COLO668 (cell line): ENCODE measurements around the gene JCAD.
A peak's percentile ranks its signal among the peaks of the same experiment; 100 is the strongest.
"Not testable (repeated sequence)": the region's sequence is repeated elsewhere in the genome, so short reads cannot be mapped to it uniquely, and the experiment has no call there.

Experiments
- DNase-seq: peaks from one replicate; lab custom pipeline; 2025; ENCODE audit not compliant: unreplicated experiment; lab: John Stamatoyannopoulos, UW

The JCAD gene

DNA sequence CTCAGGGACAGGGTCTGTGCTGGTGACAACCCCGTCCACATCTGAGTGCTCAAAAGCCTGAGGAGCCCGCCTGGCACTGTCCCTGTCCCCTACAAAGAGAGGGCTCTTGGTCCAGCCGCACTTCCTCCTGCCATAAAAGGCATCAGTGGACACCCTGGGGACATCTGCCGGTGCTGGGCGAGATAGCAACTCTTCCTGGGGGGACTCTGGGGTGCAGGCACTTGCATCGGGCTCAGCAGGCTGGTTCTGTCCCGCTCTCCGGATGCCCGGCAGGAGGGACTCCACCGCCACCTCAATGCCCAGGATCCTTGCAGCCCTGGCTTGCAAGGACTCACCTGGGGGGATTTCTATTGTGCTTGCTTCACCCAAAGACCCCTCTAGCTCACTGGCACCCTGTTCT lies 32.8 kb downstream of the JCAD start:
- no peak for DNase-seq

DNA sequence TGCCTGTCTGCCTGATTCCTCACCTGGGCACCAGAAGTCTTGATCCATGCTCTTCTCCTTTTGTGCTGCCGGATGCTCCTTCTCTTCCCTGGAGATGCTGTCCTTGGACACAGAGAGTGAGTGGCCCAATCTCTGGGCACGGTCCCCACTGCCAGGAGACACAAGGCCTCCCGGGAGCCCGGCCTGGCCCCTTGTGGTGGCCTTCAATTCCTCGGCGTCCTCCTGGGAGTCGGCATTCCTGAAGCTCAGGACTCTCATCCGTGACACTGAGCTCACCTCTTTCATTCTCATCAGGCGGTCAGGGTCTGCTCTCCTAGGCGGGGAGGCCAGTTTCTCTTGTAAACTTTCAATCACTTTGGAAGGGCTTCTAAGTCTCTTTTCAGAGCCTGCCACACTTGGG lies 33.3 kb downstream of the JCAD start:
- DNase-seq: no peak

DNA sequence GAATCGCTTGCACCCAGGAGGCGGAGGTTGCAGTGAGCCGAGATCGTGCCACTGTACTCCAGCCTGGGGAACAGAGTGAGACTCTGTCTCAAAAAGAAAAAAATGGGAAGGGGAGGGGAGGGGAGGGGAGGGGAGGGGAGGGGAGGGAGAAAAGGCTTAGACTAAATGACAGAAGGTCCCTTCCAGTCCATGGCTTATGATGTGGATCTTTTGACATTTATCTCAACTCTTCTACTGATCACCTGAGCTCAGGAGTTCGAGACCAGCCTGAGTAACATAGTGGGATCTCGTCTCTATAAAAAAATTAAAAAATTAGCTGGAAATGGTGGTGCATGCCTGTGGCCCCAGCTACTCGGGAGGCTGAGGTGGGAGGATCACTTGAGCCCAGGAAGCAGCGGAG lies 34.0 kb downstream of the JCAD start:
- not testable (repeated sequence) for DNase-seq

DNA sequence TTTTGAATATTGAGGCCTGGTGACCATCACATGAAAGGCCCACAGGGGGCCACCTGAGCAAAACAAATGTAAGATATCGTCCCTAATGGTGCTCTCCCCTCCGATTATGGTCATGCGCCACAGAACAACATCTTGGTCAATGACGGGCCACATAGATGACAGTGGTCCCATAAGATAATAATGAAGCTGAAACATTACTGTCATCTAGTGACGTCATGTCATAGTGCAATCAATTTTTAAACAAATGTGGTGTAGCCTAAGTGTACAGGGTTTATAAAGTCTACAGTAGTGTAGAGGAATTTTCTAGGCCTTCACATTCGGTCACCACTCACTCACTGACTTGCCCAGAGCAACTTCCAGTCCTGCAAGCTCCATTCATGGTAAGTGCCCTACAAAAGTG lies 36.8 kb downstream of the JCAD start:
- no peak for DNase-seq

DNA sequence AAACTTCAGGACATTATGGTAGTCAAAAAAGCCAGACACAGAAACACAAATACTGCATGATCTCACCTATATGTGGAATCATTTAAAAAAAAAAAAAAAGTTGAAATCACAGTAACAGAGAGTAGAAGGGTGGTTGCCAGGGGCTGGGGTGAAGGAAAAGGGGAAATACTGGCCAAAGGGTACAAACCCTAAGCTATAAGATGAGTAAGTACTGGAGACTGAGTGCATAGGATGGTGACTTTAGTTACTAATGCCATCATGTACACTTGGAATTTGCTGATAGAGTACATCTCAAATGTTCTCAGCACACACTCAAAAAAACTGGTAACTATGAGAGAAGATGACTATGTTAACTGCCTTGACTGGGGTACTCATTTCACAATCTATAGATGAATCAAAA lies 39.9 kb downstream of the JCAD start:
- no peak for DNase-seq

DNA sequence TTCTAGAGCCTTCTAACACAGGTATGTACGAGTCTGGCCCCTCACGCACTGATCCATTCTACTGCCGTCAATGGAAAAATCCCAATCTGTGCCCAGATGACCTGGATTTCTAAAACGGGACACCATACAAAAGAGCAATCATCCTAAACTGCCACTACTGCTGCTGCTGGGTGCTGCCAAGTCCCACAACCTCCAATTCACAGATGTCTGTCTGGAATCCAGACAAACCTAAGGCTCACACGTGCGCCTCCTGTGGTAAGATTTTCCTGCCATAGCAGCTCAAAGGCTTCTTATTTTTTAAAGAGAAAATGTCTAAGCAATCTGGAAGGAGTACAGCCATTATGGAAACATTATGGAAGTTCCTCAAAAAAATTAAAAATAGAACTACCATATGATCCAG lies 40.9 kb downstream of the JCAD start:
- DNase-seq: no peak

DNA sequence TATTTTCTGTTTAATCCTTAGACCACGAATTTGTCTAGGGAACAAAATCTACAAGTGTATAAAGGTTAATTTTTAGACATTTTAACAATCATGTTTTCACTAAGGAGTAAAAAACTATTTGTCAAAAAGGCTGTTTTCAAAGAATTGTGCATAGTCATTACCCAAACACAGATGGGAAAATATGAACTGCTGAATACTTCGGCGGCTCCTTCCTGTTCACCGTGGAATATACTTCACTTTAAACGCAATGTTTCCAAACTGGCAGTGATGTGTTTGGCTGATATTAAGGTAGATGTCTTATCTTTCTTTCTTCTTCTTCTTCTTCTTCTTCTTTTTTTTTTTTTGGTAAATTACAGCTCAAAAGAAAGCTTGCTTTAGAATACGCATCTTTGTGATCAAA lies 41.4 kb downstream of the JCAD start:
- no peak for DNase-seq

DNA sequence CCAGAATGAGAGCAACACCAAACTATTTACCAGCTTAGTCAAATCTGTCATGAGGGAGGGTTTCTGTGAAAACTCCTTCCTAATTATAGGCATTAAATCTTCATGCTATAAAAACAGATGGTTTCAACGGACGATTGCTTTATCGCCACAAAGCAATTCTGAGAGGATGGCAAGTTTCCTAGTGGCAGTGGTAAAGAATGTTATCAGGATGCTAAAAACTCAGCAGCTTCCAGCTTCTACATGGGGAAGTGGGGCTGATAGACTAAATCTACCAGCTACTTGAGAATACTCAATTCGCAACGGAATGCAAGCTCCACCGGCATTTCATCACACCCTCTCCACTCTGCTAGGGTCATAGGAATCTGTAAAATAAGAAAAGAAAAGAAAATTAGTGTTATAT lies 41.8 kb downstream of the JCAD start:
- no peak for DNase-seq

DNA sequence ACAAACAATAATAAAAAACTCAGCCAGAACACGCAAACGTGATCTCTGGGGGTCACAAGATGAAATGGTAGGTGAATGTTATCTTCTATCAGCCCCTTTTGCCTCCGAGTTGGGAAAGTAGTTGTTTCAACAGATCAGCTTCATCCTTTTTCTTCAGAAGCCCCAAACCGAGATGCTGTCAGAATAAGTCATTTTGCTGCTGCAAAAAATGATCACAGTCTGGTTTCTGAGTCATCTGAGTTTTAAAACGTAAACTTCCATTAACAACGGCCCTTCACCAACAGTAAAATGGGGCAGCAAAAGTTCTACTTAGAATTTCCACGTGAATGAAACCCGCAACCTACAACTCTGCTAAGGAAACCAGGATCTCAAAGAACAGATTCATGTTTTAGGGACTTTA lies 44.9 kb downstream of the JCAD start:
- DNase-seq: no peak

DNA sequence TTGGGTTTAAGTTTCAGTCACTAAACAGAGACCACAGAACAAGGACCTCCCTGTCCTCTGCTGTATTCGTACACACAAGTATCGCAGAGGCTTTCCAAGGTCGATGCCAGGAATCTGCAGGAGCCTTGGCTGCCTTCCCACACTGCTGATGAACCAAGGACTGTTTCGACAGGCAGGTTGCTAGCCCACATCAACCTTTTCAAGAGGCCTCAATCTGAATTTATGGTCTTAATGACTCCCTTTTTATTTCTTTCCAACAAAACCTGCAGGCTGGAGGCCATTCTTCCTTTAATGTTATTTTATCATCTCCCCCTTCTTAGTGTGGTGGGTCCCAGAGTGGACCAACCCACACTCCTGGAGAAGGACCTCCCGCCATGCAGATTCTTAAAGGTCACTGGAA lies 45.6 kb downstream of the JCAD start:
- DNase-seq: no peak

DNA sequence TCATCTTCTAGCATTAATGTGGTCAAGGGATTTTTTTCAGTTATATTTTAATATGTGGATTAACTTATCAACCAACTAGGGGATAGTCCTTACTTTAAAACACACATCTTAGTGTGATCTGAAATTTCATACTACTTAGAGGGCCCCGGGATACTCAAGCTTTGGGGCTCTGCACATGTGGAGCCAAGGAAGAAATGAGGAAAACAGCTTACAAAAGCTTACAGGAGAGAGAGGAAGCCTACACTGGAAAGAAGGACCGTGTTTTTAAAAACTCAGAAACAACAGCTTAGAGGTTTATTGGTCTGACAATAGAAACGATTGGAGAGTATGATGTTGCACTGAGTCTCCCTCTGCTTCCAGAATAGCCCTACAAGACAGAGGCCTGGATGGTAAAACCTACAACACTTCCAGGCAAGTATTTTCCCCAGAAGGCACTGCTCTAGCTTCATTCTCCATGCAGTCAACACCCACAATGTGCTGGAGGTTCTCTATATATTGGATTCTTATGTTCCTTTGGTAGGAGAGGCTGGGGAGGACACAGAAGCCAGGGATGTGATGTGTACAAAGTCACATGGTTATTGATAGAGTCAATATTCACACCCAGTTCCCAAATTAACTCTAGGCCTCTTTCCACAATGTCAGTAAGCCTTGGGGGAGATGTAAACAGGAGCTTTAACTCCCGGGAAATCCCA lies 47.3 kb downstream of the JCAD start:
- no peak for DNase-seq

DNA sequence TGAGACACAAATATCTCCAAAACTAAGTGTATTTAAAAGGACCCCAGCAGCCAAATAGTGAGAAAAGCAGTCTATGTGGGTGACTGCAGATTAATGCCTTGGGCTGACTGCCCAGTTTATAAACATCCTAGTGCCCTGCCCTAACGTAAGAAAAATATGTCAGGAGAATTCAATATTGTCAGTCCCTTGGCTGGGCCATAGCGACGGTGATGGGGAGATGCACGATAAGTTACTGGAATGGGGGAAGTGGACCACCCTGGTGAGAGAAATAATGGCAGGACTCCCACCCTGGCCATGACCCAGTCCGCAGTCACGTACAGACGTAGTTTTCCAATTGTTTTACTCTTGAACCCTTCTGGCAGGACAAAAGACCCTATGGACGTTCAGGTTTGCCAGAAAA lies 48.0 kb downstream of the JCAD start:
- no peak for DNase-seq

DNA sequence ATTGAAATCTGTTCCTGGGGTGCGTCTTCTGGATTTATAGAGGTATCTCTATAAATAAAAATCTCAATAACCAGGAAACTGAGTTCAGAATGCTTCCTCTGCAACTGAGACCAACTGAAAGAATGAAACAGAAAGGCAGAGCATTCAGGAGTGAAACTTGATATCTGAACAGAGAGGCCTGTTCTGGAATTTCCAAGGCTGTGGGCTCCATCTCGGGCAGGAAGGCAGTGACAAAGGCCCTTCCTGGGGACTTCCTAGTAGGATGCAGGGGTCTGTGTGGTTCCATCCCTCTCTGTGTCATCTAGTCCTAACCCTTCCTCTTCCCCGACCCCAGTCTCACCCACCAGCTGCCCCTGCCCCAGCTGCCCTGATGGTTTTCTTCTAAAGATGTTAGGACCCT lies 52.0 kb downstream of the JCAD start:
- no peak for DNase-seq

DNA sequence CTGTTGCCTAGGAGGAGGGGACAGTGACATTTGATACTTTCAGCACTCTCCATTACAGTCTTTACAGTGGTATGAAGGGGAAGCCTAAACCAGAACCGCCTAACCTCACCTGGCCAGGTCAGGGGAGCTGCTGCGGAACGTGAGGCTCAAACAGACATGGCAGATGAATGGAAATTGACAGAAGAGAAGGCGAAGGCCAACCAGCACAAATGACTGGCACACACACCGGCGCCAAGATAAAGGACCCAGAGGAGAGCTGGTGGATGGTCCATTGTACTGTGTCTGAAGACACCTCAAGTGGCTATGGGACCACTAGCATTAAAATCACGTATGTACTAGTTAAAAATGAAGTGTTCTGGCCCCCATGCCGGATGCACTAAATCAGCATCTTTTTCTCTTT lies 53.0 kb downstream of the JCAD start:
- no peak for DNase-seq

DNA sequence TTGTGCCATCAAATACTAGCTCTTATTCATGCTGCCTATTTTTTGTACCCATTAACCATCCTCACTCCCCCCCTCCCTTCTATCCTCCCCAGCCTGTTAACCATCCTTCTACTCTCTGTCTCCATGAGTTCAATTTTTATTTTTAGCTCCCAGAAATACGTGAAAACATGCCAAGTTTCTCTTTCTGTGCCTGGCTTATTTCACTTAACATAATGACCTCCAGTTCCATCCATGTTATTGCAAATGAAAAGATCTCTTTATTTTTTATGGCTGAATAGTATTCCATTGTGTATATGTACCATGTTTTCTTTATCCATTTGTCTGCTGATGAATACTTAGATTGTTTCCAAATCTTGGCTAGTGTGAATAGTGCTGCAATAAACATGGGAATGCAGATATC lies 54.3 kb downstream of the JCAD start:
- DNase-seq: not testable (repeated sequence)

DNA sequence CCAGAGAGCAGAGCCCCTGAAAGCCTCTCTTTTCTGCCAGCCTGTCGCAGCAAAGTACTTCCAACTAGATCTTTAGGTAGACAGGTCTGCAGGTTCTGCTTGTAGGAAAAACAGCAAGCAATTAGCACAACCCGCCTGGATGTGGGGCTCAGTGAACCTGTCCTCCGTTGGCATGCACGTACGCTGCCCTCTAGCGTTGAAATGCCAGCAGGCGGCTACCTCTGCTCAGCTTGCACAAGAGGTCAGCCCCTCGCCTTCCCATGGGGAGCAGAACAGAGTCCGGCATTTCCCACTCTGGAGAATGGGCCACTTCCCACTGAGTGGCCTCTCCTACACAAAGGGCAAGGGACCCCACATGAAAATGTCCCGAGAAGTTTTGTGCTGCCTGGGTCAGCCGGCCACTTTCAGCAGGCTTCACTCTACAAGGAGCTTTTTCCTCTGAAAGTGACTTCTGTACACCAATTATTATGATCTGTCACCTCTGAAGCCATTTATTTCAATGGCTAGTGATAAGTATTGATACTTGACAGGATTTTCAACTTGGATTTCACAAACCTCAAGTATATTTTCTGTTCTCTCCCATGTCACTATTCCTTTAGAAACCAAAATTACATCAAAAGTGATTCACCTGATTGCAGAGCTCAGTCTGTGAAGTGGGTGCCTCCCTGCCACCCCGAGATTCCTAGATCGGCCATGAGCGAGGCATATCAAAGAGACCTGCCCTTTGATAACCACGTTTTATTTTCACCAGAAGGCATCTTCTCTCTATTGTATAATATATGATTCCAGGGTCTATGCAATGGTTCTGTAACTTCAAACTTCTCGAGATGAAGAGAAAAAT lies 56.7 kb downstream of the JCAD start:
- DNase-seq: peak; percentile 46

DNA sequence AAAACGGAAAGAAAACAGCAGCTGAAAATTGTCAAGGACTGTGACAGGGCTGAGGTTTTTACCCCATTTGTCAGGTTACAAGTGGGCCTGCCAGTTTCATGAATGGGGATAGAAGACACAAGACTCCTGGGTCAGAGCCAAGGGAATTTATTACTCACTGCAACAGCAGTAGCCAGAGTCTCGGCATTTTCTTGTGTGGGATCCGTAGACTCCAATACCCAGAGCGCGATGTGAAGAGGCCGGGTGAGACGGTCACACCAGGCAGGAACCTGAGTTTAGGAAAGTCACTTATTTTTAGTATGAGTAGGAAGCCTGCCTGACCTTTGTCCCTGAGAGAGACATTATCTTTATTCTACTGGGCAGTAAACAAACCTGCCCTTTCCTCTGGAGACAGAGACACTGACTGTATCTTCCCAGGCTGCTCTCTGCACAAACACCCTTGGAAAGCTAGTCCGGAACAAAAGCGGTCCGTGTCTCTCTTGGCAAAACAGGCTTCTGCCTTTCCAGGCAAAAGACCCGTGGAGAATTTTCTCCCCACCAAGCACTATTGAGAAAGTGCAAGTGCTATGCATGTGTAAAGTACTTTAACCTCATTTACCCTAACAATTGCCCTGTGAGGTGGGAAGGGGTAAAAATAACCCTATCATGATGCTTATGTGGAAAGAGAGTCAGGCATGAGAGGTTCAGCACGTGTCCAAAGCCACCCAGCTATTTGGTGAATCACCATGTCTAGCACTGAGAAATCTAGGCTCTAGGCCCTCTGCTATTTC lies 58.4 kb downstream of the JCAD start:
- DNase-seq: no peak

DNA sequence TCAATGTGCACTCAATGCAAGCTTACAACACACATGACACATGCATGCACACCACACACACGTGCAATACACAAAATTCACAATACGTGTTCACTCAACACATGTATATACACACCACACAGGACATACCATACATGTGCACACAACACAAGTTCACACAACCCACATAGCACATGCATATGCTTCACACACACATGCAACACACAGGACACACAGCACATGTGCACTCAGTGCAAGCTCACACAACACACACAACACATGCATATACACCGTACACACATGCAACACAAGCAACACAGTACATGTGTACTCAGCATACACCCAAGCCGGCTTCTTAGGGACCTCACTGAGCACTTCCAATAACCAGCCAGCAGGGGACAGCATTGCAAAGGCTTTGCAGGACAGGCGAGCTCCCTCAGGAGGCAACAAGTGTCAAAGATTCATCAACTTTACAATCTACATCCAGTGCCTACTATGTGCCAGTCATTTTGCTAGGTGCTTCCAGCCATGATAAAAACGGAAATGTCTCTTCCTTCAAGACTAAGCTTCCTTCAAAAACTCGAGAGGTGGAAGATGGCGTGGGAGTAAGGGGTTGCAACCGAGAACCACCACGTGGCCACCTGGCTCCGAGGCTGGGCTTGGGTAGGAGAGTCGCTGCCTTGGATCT lies 61.1 kb downstream of the JCAD start:
- peak; percentile 50 for DNase-seq

DNA sequence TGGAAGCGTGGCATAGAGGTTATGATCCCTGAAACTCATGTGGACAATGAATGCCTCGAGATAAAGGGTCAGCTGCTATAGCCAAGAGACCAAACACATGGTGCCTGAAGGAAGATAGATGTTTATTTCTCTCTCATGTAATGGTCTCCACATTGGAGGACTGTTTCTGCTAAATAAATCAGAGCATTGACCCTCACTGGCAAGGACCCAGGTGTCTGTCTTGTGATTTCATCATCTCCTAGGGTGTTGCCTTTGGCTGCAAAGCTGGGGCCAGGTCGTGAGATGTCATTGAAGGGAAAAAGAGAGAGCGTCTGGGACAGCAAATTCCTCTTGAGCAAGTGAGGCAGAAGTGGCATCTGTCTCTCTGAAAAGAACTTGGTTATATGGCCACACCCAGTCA lies 64.6 kb downstream of the JCAD start:
- no peak for DNase-seq

DNA sequence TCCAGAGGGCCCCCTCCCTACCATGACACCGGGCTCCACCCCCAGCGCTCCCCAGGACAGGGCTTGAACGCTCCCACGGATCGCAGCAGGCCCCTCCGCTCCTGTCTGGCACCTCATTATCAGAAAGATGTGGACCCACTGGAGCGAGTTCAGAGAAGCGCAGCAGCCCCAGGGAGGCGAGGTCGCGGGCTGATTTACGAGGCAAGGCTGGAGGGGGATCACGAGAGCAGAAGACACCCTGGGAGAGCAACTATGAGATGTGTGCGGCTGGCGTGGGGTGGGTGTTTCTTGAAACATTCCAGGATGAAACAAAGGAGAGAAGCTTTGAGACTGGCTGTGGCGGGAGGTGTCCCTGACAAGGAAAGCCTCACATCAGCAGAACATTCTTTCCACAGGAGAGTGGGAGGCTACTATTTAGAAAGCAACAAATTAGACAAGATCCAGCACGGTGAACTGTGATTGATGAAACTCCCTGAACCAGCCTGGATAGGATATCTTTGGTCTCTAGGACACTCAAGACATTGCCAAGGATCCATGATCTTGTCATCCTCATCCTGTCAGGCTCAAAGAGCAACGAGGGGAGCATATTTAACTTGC lies 66.0 kb downstream of the JCAD start:
- DNase-seq: no peak

DNA sequence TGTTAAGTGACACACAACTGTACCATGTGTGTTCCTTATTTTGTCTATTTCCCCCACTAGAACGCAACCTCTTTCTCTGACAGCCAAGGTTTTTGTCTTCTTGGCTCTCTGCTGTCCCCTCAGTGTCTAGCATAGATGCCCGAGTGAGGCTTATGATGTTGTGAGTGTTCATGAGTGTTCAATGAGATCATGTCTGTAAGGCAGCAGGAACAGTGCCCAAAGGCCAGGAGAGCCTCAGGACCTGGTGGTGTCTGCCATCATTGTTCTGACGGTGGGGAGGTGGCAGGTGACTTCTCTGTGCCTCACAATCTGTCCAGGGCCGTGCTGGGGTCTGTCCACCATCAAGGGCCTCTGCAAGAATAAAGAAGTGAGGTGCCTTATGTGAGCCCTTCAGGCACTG lies 66.5 kb downstream of the JCAD start:
- no peak for DNase-seq
